ENCODE data around the gene BCLAF1. TPM values are rescaled to one million over a fixed set of nuclear protein-coding genes. Genes with fewer than 3 reads are reported as not detected.

BCLAF1 gene
- total and polyA plus RNA-seq, 2 experiments from 2014 or later = 133 to 151 TPM

GRCh38 chr6:136337606-136338005, 48.0 kb upstream of the BCLAF1 start:
- H3K4me2 ChIP-seq = no peak overlapping the region
- H3K4me3 ChIP-seq = no peak overlapping the region
- H3K36me3 ChIP-seq (ENCODE audit: insufficient read depth) = no peaks in the 10 kb centered on the region
- no peaks in the 10 kb centered on the region for H3K9me2 ChIP-seq (ENCODE audit: insufficient read depth)
- no peaks in the 10 kb centered on the region for H3K36me3 Mint-ChIP-seq (ENCODE audit: low read depth)
- H3K79me2 ChIP-seq (replicated peaks; ENCODE audit: insufficient read depth) = no peaks in the 10 kb centered on the region
- peaks cover 5% of the 10 kb centered on the region for H3K27me3 Mint-ChIP-seq (ENCODE audit: insufficient read depth, low read depth, poor library complexity)
- no peak for TF ChIP-seq CREB1 (CRISPR knock-in tag; IDR thresholded peaks at IDR 0.05; ENCODE audit: low read depth)
- no peak for TF ChIP-seq EZH2 (IDR thresholded peaks at IDR 0.05; ENCODE audit: low read depth, unreplicated experiment)
- no peaks in the 10 kb centered on the region for H3K9me3 Mint-ChIP-seq
- ATAC-seq (no peak), DNase-seq (ENCODE audit: low spot score) (no peak)
- H3K4me1 Mint-ChIP-seq = peaks cover 24% of the 10 kb centered on the region
- H3K27me3 ChIP-seq (ENCODE audit: insufficient read depth) = no peaks in the 10 kb centered on the region
- 0 out of 2 replicates have a peak, but pooled peaks cover 2% of the 10 kb centered on the region for H3F3A ChIP-seq (replicated peaks; ENCODE audit: low read depth)
- no peak overlapping the region for H3K27ac Mint-ChIP-seq
- peaks cover 13% of the 10 kb centered on the region for H3K4me1 ChIP-seq (ENCODE audit: insufficient read depth)
- no peak overlapping the region for H3K27ac ChIP-seq (ENCODE audit: low read depth)
- H2AFZ ChIP-seq = no peak overlapping the region
- no peaks in the 10 kb centered on the region for H4K20me1 ChIP-seq (replicated peaks; ENCODE audit: insufficient read depth)
- H3K4me3 Mint-ChIP-seq = no peak overlapping the region

DNA sequence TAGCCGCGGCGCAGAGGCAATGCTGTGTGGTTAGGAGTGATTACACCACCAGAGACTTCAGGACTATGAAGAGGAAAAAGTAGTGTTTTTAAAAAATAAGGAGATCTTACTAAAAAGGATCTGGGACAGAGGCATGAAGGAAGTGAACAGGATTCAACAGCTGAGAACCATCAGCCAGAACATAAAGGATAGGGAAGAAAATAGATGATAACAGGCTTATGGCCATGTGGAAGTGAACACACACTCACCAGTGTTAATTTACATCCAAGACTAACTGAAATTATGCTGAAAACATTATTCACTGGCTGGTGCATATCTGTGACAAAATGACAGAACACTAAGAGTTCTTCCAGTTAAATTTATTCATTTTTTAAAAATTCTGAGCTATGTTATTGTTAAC, 47.5 kb upstream of the BCLAF1 start:
- Histone ChIP-seq H3K27me3 (ENCODE audit: insufficient read depth) (no peaks in the 10 kb centered on the region), H4K20me1 (replicated peaks; ENCODE audit: insufficient read depth) (no peaks in the 10 kb centered on the region), H3K27ac (ENCODE audit: low read depth) (no peak overlapping the region), H3K4me1 (ENCODE audit: insufficient read depth) (peaks cover 13% of the 10 kb centered on the region), H3F3A (replicated peaks; ENCODE audit: low read depth) (0 out of 2 replicates have a peak, but pooled peaks cover 2% of the 10 kb centered on the region), H3K9me2 (ENCODE audit: insufficient read depth) (no peaks in the 10 kb centered on the region), H3K79me2 (replicated peaks; ENCODE audit: insufficient read depth) (no peaks in the 10 kb centered on the region), H3K36me3 (ENCODE audit: insufficient read depth) (no peaks in the 10 kb centered on the region), H2AFZ (no peak overlapping the region), H3K4me3 (no peak overlapping the region), H3K4me2 (no peak overlapping the region)
- H3K4me1 Mint-ChIP-seq = peaks cover 24% of the 10 kb centered on the region
- TF ChIP-seq REST (IDR thresholded peaks at IDR 0.05; ENCODE audit: unreplicated experiment) (no peak), ETS1 (IDR thresholded peaks at IDR 0.05) (no peak), ZNF331 (CRISPR knock-in tag; IDR thresholded peaks at IDR 0.05; ENCODE audit: low read depth) (no peak), NANOG (IDR thresholded peaks at IDR 0.05; ENCODE audit: borderline replicate concordance) (no peak), EZH2 (IDR thresholded peaks at IDR 0.05; ENCODE audit: low read depth, unreplicated experiment) (no peak), STAT1 (IDR thresholded peaks at IDR 0.05; ENCODE audit: unreplicated experiment) (no peak)
- H3K9me3 Mint-ChIP-seq = no peaks in the 10 kb centered on the region
- H3K4me3 Mint-ChIP-seq = no peak overlapping the region
- H3K27me3 Mint-ChIP-seq (ENCODE audit: insufficient read depth, low read depth, poor library complexity) = peaks cover 5% of the 10 kb centered on the region
- H3K27ac Mint-ChIP-seq = no peak overlapping the region
- no peaks in the 10 kb centered on the region for H3K36me3 Mint-ChIP-seq (ENCODE audit: low read depth)
- ATAC-seq (no peak), DNase-seq (ENCODE audit: low spot score) (no peak)

Data from GM23338 (cell line).